Breast epithelium (tissue), 3 donors: ENCODE results near the gene TRIM7.
"Not testable (repeated sequence)": the region's sequence is repeated elsewhere in the genome, so short reads cannot be mapped to it uniquely, and the experiment has no call there.

Experiments used
- CTCF ChIP-seq, 3 donors: fragments of 450-650 bp; IDR thresholded peaks; one replicate each; pipeline ENCODE4 v1.5.1; 2016 to 2017; ENCODE audit warnings: antibody characterized with exemption in 3 of 3, mild to moderate bottlenecking in 3 of 3, moderate library complexity in 3 of 3
- POLR2A ChIP-seq: fragments of 450-650 bp; IDR thresholded peaks from one replicate; pipeline ENCODE4 v1.6.1; 2016; ENCODE audit warnings: antibody characterized with exemption, mild to moderate bottlenecking, moderate library complexity
- POLR2AphosphoS5 ChIP-seq, 3 donors: sonication (generic); formaldehyde crosslinking; IDR thresholded peaks; one replicate each; pipeline ENCODE4 v1.6.1; 2017; ENCODE audit warnings: antibody characterized with exemption in 3 of 3

DNA sequence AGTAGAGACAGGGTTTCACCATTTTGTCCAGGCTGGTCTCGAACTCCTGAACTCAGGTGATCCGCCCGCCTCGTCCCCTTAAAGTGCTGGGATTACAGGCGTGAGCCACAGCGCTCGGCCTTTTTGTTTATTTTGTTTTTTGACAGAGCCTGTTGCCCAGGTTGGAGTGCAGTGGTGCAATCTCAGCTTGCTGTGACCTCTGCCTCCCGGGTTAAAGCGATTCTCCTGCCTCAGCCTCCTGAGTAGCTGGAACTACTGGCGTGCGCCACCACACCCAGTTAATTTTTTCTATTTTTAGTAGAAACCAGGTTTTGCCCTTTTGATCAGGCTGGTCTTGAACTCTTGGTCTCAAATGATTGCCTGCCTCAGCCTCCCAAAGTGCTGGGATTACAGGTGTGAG is 5.2 kb upstream of the TRIM7 start:
- TF ChIP-seq CTCF (IDR thresholded peaks at IDR 0.05); POLR2A; POLR2AphosphoS5 (IDR thresholded peaks at IDR 0.05): not testable (repeated sequence)
